GM15510 (cell line): Measurements from ENCODE around the gene SMYD3.

Source experiments
- POLR2A ChIP-seq: IDR thresholded peaks from 3 replicates; pipeline ENCODE4 v1.6.1; 2011; ENCODE audit warnings: borderline replicate concordance; ENCODE audit not compliant: insufficient read length; ENCODE audit errors: extremely low read depth

The SMYD3 gene

GRCh38 chr1:246151796-246152434, 355.2 kb downstream of the SMYD3 start:
- no peak for TF ChIP-seq POLR2A

GRCh38 chr1:246149543-246149942, 357.5 kb downstream of the SMYD3 start:
- TF ChIP-seq POLR2A = no peak

- no peak for TF ChIP-seq POLR2A
Measured at GRCh38 chr1:246147524-246148461, 359.3 kb downstream of the SMYD3 start.

GRCh38 chr1:246146804-246147523, 360.1 kb downstream of the SMYD3 start:
- no peak for TF ChIP-seq POLR2A

GRCh38 chr1:246145900-246146299, 361.2 kb downstream of the SMYD3 start:
- no peak for TF ChIP-seq POLR2A

- TF ChIP-seq POLR2A = no peak
Measured at GRCh38 chr1:246144931-246145330, 362.1 kb downstream of the SMYD3 start.

GRCh38 chr1:246142320-246142893, 364.7 kb downstream of the SMYD3 start:
- TF ChIP-seq POLR2A = no peak

GRCh38 chr1:246141306-246141705, 365.8 kb downstream of the SMYD3 start:
- no peak for TF ChIP-seq POLR2A

GRCh38 chr1:246139745-246140182, 367.3 kb downstream of the SMYD3 start:
- TF ChIP-seq POLR2A = no peak

GRCh38 chr1:246138781-246139180, 368.3 kb downstream of the SMYD3 start:
- TF ChIP-seq POLR2A = no peak

- no peak for TF ChIP-seq POLR2A
Measured at GRCh38 chr1:246136477-246136876, 370.6 kb downstream of the SMYD3 start.

- no peak for TF ChIP-seq POLR2A
Measured at GRCh38 chr1:246134789-246135188, 372.3 kb downstream of the SMYD3 start.

- no peak for TF ChIP-seq POLR2A
Measured at GRCh38 chr1:246131095-246131494, 376.0 kb downstream of the SMYD3 start.

- TF ChIP-seq POLR2A = no peak
Measured at GRCh38 chr1:246128494-246129069, 378.5 kb downstream of the SMYD3 start.
